GM23248 (cell line): ENCODE results near the gene BTBD2.

ENCODE experiments used
- EZH2 ChIP-seq: fragments of 200-600 bp; sonication (generic); IDR thresholded peaks from 2 replicates; pipeline ENCODE4 v1.6.1; 2018; ENCODE audit warnings: antibody characterized with exemption, mild to moderate bottlenecking; ENCODE audit not compliant: insufficient read depth, poor library complexity, severe bottlenecking
- EZH2phosphoT487 ChIP-seq: fragments of 200-600 bp; sonication (generic); IDR thresholded peaks from 2 replicates; pipeline ENCODE4 v1.6.1; 2018; ENCODE audit warnings: antibody characterized with exemption, moderate library complexity, mild to moderate bottlenecking, low read depth; ENCODE audit not compliant: insufficient read depth

DNA sequence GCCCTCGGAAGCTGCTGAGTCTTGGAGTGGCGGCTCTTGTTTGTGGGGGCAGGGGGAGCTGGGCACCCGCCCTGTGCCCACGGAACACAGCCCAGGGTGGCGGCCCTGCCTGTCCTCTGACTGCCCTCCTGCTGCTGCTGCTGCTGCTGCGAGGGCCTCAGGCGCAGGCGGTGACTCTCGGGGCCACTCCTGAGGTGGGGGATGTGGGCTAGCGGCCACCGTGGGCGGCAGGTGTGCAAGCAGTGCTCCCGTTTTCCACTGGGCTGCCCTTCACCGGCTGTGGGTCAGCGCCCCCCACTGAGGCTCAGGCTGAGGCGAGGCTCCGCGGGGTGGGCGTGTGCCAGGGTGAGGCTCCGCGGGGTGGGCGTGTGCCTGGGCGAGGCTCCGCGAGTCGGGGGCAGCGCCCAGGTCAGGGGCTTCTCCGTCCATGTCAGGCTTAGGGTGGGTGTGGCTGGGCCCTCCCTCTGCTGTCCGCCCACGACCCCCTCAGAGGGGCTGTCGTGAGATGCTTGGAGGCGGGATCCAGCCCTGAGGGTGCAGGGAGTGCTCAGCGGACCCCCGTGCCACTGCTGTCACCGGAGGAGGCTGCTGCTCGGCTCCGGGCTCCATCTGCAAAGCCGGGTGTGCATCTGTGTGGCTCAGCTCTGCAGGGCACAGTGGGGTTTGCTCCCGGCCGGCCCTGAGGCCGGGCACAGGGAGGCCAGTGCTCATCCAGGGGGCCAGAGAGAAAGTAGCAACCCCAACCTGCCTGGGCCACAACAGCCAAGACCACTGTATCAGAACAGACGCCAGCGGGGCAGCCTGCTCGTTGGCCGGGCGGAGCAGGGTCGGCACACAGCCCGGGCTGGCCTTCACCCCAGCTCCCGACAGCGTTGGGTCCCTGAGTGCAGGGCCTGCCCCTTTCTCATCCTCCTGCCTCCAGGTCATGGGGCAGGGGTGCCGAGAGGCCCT, 60.1 kb downstream of the BTBD2 start:
- TF ChIP-seq EZH2 (no peak), EZH2phosphoT487 (no peak)
